HEK293 (cell line): ENCODE data around the gene TXNDC11.

Experiments
- CTCF ChIA-PET: fragments of 350-600 bp; formaldehyde crosslinking; extraction: SDS; loops from one replicate; lab custom pipeline; 2021; ENCODE audit warnings: antibody characterized with exemption; lab: Yijun Ruan, JAX
- POLR2A ChIA-PET: fragments of 300-600 bp; formaldehyde crosslinking; extraction: SDS; loops from one replicate; lab custom pipeline; 2020; ENCODE audit warnings: antibody characterized with exemption, inconsistent platforms; lab: Yijun Ruan, JAX
- H3K27ac ChIP-seq: fragments of 200-500 bp; sonication (Bioruptor generic); 2 replicates; pipeline ENCODE4 v1.5.1; 2014; ENCODE audit warnings: low read depth, low read length, control low read depth, inconsistent platforms; ENCODE audit errors: extremely low read depth
- H3K36me3 ChIP-seq, 2 experiments: fragments of 200-500 bp in 1 of 2; sonication (Bioruptor generic) in 1 of 2; 1 replicate in 1 of 2; 2 replicates in 1 of 2; pipeline ENCODE4 v1.5.1; 2014 to 2017; ENCODE audit warnings: inconsistent platforms in 2 of 2, low read length in 2 of 2; ENCODE audit not compliant: control insufficient read depth in 2 of 2, insufficient read depth in 1 of 2
- H3K4me1 ChIP-seq: fragments of 200-500 bp; sonication (Bioruptor generic); 2 replicates; pipeline ENCODE4 v1.5.1; 2014; ENCODE audit warnings: mild to moderate bottlenecking, low read length, inconsistent platforms; ENCODE audit not compliant: control insufficient read depth, insufficient read depth
- H3K4me3 ChIP-seq: 2 replicates; pipeline ENCODE4 v1.5.1; 2011; ENCODE audit warnings: low read depth, mild to moderate bottlenecking, control low read depth, low read length, moderate library complexity
- H3K9me3 ChIP-seq: fragments of 200-500 bp; sonication (Bioruptor generic); 2 replicates; pipeline ENCODE4 v1.5.1; 2014; ENCODE audit warnings: low read depth, low read length, inconsistent platforms; ENCODE audit not compliant: control insufficient read depth, insufficient read depth
- GLI2 ChIP-seq: fragments of 450-650 bp; formaldehyde crosslinking; IDR thresholded peaks from 2 replicates; pipeline ENCODE4; 2017; ENCODE audit warnings: missing biosample characterization, missing genetic modification characterization, low read depth, borderline replicate concordance
- HOXC10 ChIP-seq: sonication (generic); formaldehyde crosslinking; IDR thresholded peaks from 2 replicates; pipeline ENCODE4 v1.8.1; 2023; ENCODE audit warnings: mild to moderate bottlenecking, missing genetic modification reagents
- OSR2 ChIP-seq: fragments of 450-650 bp; formaldehyde crosslinking; IDR thresholded peaks from 2 replicates; pipeline ENCODE4 v1.5.1; 2016; ENCODE audit warnings: missing biosample characterization, missing genetic modification characterization
- SETDB1 ChIP-seq: IDR thresholded peaks from one replicate; pipeline ENCODE4 v1.6.1; 2017; ENCODE audit warnings: mild to moderate bottlenecking, low read length, moderate library complexity, mixed read lengths; ENCODE audit not compliant: insufficient read length
- SP2 ChIP-seq: fragments of 450-650 bp; formaldehyde crosslinking; IDR thresholded peaks from 2 replicates; pipeline ENCODE4 v1.5.1; 2016; ENCODE audit warnings: missing biosample characterization, missing genetic modification characterization
- SP7 ChIP-seq: fragments of 450-650 bp; formaldehyde crosslinking; IDR thresholded peaks from 2 replicates; pipeline ENCODE4 v1.5.1; 2016; ENCODE audit warnings: missing biosample characterization, missing genetic modification characterization
- ZFHX2 ChIP-seq: fragments of 450-650 bp; formaldehyde crosslinking; conservative IDR thresholded peaks from 2 replicates; pipeline ENCODE4 v1.5.1; 2016; ENCODE audit warnings: missing biosample characterization, missing genetic modification characterization
- ZFP37 ChIP-seq: fragments of 450-650 bp; formaldehyde crosslinking; IDR thresholded peaks from 2 replicates; pipeline ENCODE4 v1.5.1; 2016; ENCODE audit warnings: missing biosample characterization, missing genetic modification characterization
- ZNF174 ChIP-seq: fragments of 450-650 bp; formaldehyde crosslinking; IDR thresholded peaks from 2 replicates; pipeline ENCODE4 v1.5.0; 2017; ENCODE audit warnings: missing biosample characterization, mild to moderate bottlenecking, missing genetic modification characterization
- ZNF175 ChIP-seq: fragments of 450-650 bp; formaldehyde crosslinking; IDR thresholded peaks from 2 replicates; pipeline ENCODE4 v1.5.1; 2016; ENCODE audit warnings: missing biosample characterization, missing genetic modification characterization
- ZNF2 ChIP-seq: fragments of 450-650 bp; formaldehyde crosslinking; IDR thresholded peaks from 2 replicates; pipeline ENCODE4 v1.5.1; 2016; ENCODE audit warnings: missing biosample characterization, missing genetic modification characterization
- ZNF211 ChIP-seq: fragments of 450-650 bp; formaldehyde crosslinking; IDR thresholded peaks from 2 replicates; pipeline ENCODE4 v1.5.1; 2016; ENCODE audit warnings: low read depth, missing biosample characterization, missing genetic modification characterization
- ZNF248 ChIP-seq: fragments of 450-650 bp; formaldehyde crosslinking; IDR thresholded peaks from 2 replicates; pipeline ENCODE4 v1.5.1; 2017; ENCODE audit warnings: missing biosample characterization, missing genetic modification characterization
- ZNF335 ChIP-seq: fragments of 450-650 bp; formaldehyde crosslinking; conservative IDR thresholded peaks from 2 replicates; pipeline ENCODE4 v1.5.1; 2016; ENCODE audit warnings: missing biosample characterization, missing genetic modification characterization
- ZNF501 ChIP-seq: fragments of 450-650 bp; formaldehyde crosslinking; IDR thresholded peaks from 2 replicates; pipeline ENCODE4 v1.5.1; 2016; ENCODE audit warnings: missing biosample characterization, missing genetic modification characterization
- ZNF510 ChIP-seq: fragments of 450-650 bp; formaldehyde crosslinking; IDR thresholded peaks from 2 replicates; pipeline ENCODE4 v1.5.1; 2018; ENCODE audit warnings: mild to moderate bottlenecking, missing genetic modification characterization, missing biosample characterization; ENCODE audit not compliant: insufficient replicate concordance
- ZNF549 ChIP-seq: fragments of 450-650 bp; IDR thresholded peaks from 2 replicates; pipeline ENCODE4 v1.5.1; 2018; ENCODE audit warnings: missing biosample characterization, missing genetic modification characterization, mild to moderate bottlenecking, inconsistent platforms, moderate library complexity
- ZNF624 ChIP-seq: fragments of 450-650 bp; formaldehyde crosslinking; IDR thresholded peaks from 2 replicates; pipeline ENCODE4 v1.5.1; 2017; ENCODE audit warnings: missing biosample characterization, missing genetic modification characterization
- ZNF660 ChIP-seq: fragments of 450-650 bp; IDR thresholded peaks from 2 replicates; pipeline ENCODE4 v1.5.1; 2018; ENCODE audit warnings: missing biosample characterization, mild to moderate bottlenecking, missing genetic modification characterization
- ZNF677 ChIP-seq: fragments of 450-650 bp; IDR thresholded peaks from 2 replicates; pipeline ENCODE4 v1.5.0; 2018; ENCODE audit warnings: missing biosample characterization, mild to moderate bottlenecking, missing genetic modification characterization, moderate library complexity
- ZNF768 ChIP-seq: fragments of 450-650 bp; formaldehyde crosslinking; IDR thresholded peaks from 2 replicates; pipeline ENCODE4 v1.5.1; 2018; ENCODE audit warnings: missing biosample characterization, mild to moderate bottlenecking, missing genetic modification characterization
- ZSCAN16 ChIP-seq: fragments of 450-650 bp; formaldehyde crosslinking; IDR thresholded peaks from 2 replicates; pipeline ENCODE4 v1.5.1; 2016; ENCODE audit warnings: missing biosample characterization, missing genetic modification characterization
- TF ChIP-seq, protein P1 (sequence below): fragments of 450-650 bp; formaldehyde crosslinking; IDR thresholded peaks from 2 replicates; pipeline ENCODE4 v1.5.1; 2016; ENCODE audit warnings: missing biosample characterization, missing genetic modification characterization
- TF ChIP-seq, protein P2 (sequence below): sonication (generic); formaldehyde crosslinking; IDR thresholded peaks from 2 replicates; pipeline ENCODE4 v1.8.1; 2022; ENCODE audit warnings: mild to moderate bottlenecking, moderate library complexity, missing genetic modification reagents
- TF ChIP-seq, protein P3 (sequence below): fragments of 450-650 bp; formaldehyde crosslinking; IDR thresholded peaks from 2 replicates; pipeline ENCODE4 v1.5.1; 2016; ENCODE audit warnings: missing biosample characterization, missing genetic modification characterization
- TF ChIP-seq, protein P4 (sequence below): fragments of 450-650 bp; formaldehyde crosslinking; IDR thresholded peaks from 2 replicates; pipeline ENCODE4 v1.5.1; 2016; ENCODE audit warnings: missing biosample characterization, missing genetic modification characterization
- TF ChIP-seq, protein P5 (sequence below): fragments of 450-650 bp; formaldehyde crosslinking; IDR thresholded peaks from 2 replicates; pipeline ENCODE4 v1.5.1; 2016; ENCODE audit warnings: missing biosample characterization, missing genetic modification characterization
- TF ChIP-seq, protein P6 (sequence below): fragments of 450-650 bp; formaldehyde crosslinking; IDR thresholded peaks from 2 replicates; pipeline ENCODE4 v1.5.1; 2016; ENCODE audit warnings: missing biosample characterization, missing genetic modification characterization

Gene TXNDC11

DNA sequence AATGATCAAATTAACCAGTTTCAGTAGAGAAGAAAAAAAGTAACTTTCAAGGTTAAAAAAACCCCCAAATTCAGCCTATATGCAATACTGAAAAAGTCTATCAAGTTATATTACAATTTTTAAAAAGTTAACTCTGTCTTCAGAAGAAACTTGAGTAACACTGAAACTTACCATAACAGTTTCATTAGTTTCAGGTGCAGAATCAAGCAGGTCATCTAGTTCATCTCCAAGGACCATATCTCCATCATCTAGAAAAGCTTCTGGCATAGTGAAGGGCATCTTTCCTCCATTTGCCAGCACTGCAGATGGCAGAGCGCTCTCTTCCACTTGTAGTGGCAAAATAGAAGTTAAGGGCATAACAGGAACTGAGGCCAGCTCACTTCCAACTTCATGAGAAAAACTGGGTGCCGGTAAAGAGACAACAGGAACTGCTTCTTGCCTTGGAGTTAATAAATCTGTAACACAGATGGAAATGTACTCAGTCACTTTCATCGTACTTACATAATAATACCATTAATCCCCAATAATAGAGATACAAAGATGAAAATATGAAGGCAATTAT lies 31.5 kb upstream of the TXNDC11 start:
- no peak overlapping the region for H3K4me3 ChIP-seq
- no peaks in the 10 kb centered on the region for H3K4me1 ChIP-seq
- peaks cover 41 to 77% of the 10 kb centered on the region in 2 experiments for H3K36me3 ChIP-seq
- TF ChIP-seq, protein P1, sequence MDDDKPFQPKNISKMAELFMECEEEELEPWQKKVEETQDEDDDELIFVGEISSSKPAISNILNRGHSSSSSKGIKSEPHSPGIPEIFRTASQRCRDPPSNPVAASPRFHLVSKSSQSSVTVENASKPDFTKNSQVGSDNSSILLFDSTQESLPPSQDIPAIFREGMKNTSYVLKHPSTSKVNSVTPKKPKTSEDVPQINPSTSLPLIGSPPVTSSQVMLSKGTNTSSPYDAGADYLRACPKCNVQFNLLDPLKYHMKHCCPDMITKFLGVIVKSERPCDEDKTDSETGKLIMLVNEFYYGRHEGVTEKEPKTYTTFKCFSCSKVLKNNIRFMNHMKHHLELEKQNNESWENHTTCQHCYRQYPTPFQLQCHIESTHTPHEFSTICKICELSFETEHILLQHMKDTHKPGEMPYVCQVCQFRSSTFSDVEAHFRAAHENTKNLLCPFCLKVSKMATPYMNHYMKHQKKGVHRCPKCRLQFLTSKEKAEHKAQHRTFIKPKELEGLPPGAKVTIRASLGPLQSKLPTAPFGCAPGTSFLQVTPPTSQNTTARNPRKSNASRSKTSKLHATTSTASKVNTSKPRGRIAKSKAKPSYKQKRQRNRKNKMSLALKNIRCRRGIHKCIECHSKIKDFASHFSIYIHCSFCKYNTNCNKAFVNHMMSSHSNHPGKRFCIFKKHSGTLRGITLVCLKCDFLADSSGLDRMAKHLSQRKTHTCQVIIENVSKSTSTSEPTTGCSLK: no peak
- TF ChIP-seq ZNF510 (tag by site-specific recombination) (no peak), ZNF768 (tag by site-specific recombination) (no peak), ZNF2 (no peak), ZNF248 (tag by site-specific recombination) (no peak), ZNF175 (no peak), ZNF677 (tag by site-specific recombination) (no peak), ZSCAN16 (tag by site-specific recombination) (no peak), OSR2 (tag by site-specific recombination) (no peak), ZNF174 (tag by site-specific recombination) (no peak), ZNF335 (tag by site-specific recombination) (no peak), SETDB1 (no peak), SP7 (tag by site-specific recombination) (no peak), ZNF501 (tag by site-specific recombination) (no peak)
- TF ChIP-seq, protein P2, sequence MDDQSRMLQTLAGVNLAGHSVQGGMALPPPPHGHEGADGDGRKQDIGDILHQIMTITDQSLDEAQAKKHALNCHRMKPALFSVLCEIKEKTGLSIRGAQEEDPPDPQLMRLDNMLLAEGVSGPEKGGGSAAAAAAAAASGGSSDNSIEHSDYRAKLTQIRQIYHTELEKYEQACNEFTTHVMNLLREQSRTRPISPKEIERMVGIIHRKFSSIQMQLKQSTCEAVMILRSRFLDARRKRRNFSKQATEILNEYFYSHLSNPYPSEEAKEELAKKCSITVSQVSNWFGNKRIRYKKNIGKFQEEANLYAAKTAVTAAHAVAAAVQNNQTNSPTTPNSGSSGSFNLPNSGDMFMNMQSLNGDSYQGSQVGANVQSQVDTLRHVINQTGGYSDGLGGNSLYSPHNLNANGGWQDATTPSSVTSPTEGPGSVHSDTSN (CRISPR knock-in tag): no peak
- TF ChIP-seq, protein P3, sequence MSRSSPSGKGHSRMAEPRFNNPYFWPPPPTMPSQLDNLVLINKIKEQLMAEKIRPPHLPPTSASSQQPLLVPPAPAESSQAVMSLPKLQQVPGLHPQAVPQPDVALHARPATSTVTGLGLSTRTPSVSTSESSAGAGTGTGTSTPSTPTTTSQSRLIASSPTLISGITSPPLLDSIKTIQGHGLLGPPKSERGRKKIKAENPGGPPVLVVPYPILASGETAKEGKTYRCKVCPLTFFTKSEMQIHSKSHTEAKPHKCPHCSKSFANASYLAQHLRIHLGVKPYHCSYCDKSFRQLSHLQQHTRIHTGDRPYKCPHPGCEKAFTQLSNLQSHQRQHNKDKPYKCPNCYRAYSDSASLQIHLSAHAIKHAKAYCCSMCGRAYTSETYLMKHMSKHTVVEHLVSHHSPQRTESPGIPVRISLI (tag by site-specific recombination): no peak
- TF ChIP-seq, all 188 proteins: peak for 0
- CTCF ChIA-PET: no interaction called here
- Histone ChIP-seq H3K27ac (no peak overlapping the region), H3K9me3 (no peaks in the 10 kb centered on the region)
- POLR2A ChIA-PET: no interaction called here

DNA sequence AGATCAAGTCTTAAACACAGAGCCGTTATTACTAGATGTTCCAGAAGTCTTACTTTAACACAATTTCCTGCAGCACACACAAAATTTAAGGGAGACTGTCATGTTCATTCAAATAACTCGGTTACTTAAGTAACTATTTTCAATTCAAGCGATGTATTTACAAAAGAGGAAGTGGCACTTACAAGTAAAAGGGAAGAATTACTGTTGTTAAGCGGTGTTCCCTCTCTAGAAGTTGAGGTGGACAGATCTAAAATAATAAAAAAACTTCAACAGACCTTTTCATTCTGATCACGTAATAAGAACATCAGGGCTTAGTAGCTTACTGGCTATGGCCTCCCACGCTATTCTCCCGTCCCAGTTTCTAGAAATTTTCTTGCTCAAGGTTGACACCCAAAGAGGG lies 26.2 kb upstream of the TXNDC11 start:
- Histone ChIP-seq H3K36me3 (peaks cover 64 to 86% of the 10 kb centered on the region in 2 experiments), H3K9me3 (no peaks in the 10 kb centered on the region), H3K4me1 (no peaks in the 10 kb centered on the region), H3K4me3 (no peak overlapping the region), H3K27ac (no peak overlapping the region)
- CTCF ChIA-PET: no interaction called here
- POLR2A ChIA-PET: no interaction called here
- TF ChIP-seq, protein P4, sequence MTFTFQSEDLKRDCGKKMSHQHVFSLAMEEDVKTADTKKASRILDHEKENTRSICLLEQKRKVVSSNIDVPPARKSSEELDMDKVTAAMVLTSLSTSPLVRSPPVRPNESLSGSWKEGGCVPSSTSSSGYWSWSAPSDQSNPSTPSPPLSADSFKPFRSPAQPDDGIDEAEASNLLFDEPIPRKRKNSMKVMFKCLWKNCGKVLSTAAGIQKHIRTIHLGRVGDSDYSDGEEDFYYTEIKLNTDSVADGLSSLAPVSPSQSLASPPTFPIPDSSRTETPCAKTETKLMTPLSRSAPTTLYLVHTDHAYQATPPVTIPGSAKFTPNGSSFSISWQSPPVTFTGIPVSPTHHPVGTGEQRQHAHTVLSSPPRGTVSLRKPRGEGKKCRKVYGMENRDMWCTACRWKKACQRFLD (tag by site-specific recombination): no peak
- TF ChIP-seq ZFHX2 (no peak), ZNF660 (tag by site-specific recombination) (no peak), SP2 (no peak), ZNF211 (no peak), HOXC10 (CRISPR knock-in tag) (no peak), ZFP37 (tag by site-specific recombination) (no peak), ZNF549 (no peak), GLI2 (tag by site-specific recombination) (no peak), ZNF624 (tag by site-specific recombination) (no peak)
- TF ChIP-seq, protein P5, sequence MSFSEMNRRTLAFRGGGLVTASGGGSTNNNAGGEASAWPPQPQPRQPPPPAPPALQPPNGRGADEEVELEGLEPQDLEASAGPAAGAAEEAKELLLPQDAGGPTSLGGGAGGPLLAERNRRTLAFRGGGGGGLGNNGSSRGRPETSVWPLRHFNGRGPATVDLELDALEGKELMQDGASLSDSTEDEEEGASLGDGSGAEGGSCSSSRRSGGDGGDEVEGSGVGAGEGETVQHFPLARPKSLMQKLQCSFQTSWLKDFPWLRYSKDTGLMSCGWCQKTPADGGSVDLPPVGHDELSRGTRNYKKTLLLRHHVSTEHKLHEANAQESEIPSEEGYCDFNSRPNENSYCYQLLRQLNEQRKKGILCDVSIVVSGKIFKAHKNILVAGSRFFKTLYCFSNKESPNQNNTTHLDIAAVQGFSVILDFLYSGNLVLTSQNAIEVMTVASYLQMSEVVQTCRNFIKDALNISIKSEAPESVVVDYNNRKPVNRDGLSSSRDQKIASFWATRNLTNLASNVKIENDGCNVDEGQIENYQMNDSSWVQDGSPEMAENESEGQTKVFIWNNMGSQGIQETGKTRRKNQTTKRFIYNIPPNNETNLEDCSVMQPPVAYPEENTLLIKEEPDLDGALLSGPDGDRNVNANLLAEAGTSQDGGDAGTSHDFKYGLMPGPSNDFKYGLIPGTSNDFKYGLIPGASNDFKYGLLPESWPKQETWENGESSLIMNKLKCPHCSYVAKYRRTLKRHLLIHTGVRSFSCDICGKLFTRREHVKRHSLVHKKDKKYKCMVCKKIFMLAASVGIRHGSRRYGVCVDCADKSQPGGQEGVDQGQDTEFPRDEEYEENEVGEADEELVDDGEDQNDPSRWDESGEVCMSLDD (tag by site-specific recombination): no peak
- TF ChIP-seq, protein P6, sequence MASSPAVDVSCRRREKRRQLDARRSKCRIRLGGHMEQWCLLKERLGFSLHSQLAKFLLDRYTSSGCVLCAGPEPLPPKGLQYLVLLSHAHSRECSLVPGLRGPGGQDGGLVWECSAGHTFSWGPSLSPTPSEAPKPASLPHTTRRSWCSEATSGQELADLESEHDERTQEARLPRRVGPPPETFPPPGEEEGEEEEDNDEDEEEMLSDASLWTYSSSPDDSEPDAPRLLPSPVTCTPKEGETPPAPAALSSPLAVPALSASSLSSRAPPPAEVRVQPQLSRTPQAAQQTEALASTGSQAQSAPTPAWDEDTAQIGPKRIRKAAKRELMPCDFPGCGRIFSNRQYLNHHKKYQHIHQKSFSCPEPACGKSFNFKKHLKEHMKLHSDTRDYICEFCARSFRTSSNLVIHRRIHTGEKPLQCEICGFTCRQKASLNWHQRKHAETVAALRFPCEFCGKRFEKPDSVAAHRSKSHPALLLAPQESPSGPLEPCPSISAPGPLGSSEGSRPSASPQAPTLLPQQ (tag by site-specific recombination): no peak
